ENCODE measurements around the gene RAPGEF5.
A peak's percentile ranks its signal among the peaks of the same experiment; 100 is the strongest.

Gene RAPGEF5

DNA sequence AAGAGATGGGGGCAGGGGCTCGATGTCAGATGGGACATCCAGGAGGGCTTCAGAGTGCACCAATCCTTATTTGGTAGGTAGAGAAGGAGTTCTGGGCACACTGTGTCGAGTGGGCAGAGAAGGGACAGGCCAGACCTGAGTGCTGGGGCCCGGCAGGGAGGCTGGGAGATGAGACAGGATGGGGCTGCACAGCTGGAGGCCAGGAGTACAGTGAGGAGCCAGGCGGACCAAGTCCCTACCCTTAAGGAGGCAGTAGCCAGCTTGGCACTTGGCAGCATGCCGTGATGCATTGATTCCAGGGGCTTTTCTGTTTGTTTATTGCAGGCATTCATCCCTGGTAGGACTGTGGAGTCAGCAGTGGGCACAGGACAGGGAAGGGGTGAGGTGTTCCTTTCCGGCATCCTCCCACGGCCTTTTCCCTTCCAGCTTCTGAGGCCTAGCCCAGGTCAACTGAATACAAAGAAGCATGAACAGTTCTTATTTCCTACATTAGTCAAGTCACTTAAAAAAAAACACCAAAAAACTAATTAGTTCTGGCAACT, 242.4 kb downstream of the RAPGEF5 start:
- H2AFZ ChIP-seq: no peak overlapping the region
- no peaks in the 10 kb centered on the region for H3K9me3 ChIP-seq (ENCODE audit: control insufficient read depth, low read length)
- H3K27ac ChIP-seq: peak overlapping the region; percentile 71
- H3K9ac ChIP-seq: no peak overlapping the region
- no peak overlapping the region for H3K4me2 ChIP-seq (ENCODE audit: low read length)
- peaks cover 45% of the 10 kb centered on the region for H3K4me1 ChIP-seq
- no peaks in the 10 kb centered on the region for H3K27me3 ChIP-seq (ENCODE audit: control insufficient read depth, insufficient read depth, low read length)
- TF ChIP-seq, protein P1, sequence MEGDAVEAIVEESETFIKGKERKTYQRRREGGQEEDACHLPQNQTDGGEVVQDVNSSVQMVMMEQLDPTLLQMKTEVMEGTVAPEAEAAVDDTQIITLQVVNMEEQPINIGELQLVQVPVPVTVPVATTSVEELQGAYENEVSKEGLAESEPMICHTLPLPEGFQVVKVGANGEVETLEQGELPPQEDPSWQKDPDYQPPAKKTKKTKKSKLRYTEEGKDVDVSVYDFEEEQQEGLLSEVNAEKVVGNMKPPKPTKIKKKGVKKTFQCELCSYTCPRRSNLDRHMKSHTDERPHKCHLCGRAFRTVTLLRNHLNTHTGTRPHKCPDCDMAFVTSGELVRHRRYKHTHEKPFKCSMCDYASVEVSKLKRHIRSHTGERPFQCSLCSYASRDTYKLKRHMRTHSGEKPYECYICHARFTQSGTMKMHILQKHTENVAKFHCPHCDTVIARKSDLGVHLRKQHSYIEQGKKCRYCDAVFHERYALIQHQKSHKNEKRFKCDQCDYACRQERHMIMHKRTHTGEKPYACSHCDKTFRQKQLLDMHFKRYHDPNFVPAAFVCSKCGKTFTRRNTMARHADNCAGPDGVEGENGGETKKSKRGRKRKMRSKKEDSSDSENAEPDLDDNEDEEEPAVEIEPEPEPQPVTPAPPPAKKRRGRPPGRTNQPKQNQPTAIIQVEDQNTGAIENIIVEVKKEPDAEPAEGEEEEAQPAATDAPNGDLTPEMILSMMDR (IDR thresholded peaks at IDR 0.05): no peak
- no peak overlapping the region for H3K4me3 ChIP-seq (ENCODE audit: low read depth, low read length)
- no peaks in the 10 kb centered on the region for H3K79me2 ChIP-seq
- no peaks in the 10 kb centered on the region for H3K36me3 ChIP-seq (ENCODE audit: control insufficient read depth, insufficient read depth, low read length)

- Histone ChIP-seq H2AFZ (no peak overlapping the region), H3K4me3 (ENCODE audit: low read depth, low read length) (no peak overlapping the region), H3K9ac (no peak overlapping the region), H3K27ac (peak overlapping the region; percentile 71), H3K27me3 (ENCODE audit: control insufficient read depth, insufficient read depth, low read length) (no peaks in the 10 kb centered on the region), H3K36me3 (ENCODE audit: control insufficient read depth, insufficient read depth, low read length) (no peaks in the 10 kb centered on the region), H3K79me2 (no peaks in the 10 kb centered on the region), H3K9me3 (ENCODE audit: control insufficient read depth, low read length) (no peaks in the 10 kb centered on the region), H3K4me1 (peaks cover 41% of the 10 kb centered on the region), H3K4me2 (ENCODE audit: low read length) (no peak overlapping the region)
- TF ChIP-seq, protein P1 (IDR thresholded peaks at IDR 0.05): no peak
These were observed 243.9 kb downstream of the RAPGEF5 start for GRCh38 chr7:22113041-22113440.

- no peaks in the 10 kb centered on the region for H3K9me3 ChIP-seq (ENCODE audit: control insufficient read depth, low read length)
- H3K79me2 ChIP-seq: no peaks in the 10 kb centered on the region
- peaks cover 32% of the 10 kb centered on the region for H3K4me1 ChIP-seq
- no peak overlapping the region for H2AFZ ChIP-seq
- no peaks in the 10 kb centered on the region for H3K27me3 ChIP-seq (ENCODE audit: control insufficient read depth, insufficient read depth, low read length)
- H3K27ac ChIP-seq: peak overlapping the region; percentile 52
- H3K4me2 ChIP-seq (ENCODE audit: low read length): no peak overlapping the region
- no peak overlapping the region for H3K9ac ChIP-seq
- TF ChIP-seq, protein P1 (IDR thresholded peaks at IDR 0.05): no peak
- H3K36me3 ChIP-seq (ENCODE audit: control insufficient read depth, insufficient read depth, low read length): no peaks in the 10 kb centered on the region
- H3K4me3 ChIP-seq (ENCODE audit: low read depth, low read length): no peak overlapping the region
These were observed 245.3 kb downstream of the RAPGEF5 start for GRCh38 chr7:22111661-22112060.

DNA sequence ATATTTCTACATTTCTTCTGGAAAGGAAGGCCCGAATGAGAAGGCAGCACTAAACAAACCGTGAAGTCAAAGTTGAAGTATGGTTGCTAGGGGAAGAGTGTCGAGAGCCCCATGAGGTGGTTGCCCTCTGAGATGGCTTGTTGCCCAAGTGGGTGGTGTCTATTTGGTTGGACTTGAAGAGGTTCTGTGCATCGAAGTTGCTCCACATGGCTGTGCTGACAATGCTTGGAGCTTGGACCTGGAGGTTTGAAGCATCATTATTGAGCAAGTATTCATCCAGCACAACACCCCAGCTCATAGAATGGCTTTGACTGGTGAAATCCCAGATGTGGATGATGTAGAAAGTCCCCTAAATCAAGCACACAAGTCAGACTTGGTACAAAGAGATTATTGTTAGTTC, 246.1 kb downstream of the RAPGEF5 start:
- Histone ChIP-seq H3K9ac (no peak overlapping the region), H3K27ac (peak overlapping the region; percentile 52)

More for the DNA sequence above, 246.1 kb downstream of the RAPGEF5 start:
- H3K9me3 ChIP-seq (ENCODE audit: control insufficient read depth, low read length): no peaks in the 10 kb centered on the region
- H3K79me2 ChIP-seq: no peaks in the 10 kb centered on the region
- H3K4me1 ChIP-seq: peaks cover 26% of the 10 kb centered on the region
- no peaks in the 10 kb centered on the region for H3K27me3 ChIP-seq (ENCODE audit: control insufficient read depth, insufficient read depth, low read length)
- no peak overlapping the region for H2AFZ ChIP-seq
- no peak overlapping the region for H3K4me3 ChIP-seq (ENCODE audit: low read depth, low read length)
- TF ChIP-seq, protein P1 (IDR thresholded peaks at IDR 0.05): no peak
- no peaks in the 10 kb centered on the region for H3K36me3 ChIP-seq (ENCODE audit: control insufficient read depth, insufficient read depth, low read length)
- no peak overlapping the region for H3K4me2 ChIP-seq (ENCODE audit: low read length)

Data from parathyroid adenoma (tissue), 2 donors.